ENCODE measurements around the gene TNFAIP8.
"Not testable (repeated sequence)": the region's sequence is repeated elsewhere in the genome, so short reads cannot be mapped to it uniquely, and the experiment has no call there.

- not testable (repeated sequence) for TF ChIP-seq EZH2phosphoT487 (IDR thresholded peaks at IDR 0.05; ENCODE audit: insufficient read depth, low read depth); EZH2 (IDR thresholded peaks at IDR 0.05; ENCODE audit: insufficient read depth, poor library complexity, severe bottlenecking)
Observed at GRCh38 chr5:119444643-119445042, 88.8 kb downstream of the TNFAIP8 start.
